ENCODE measurements around the gene ICA1. TPM values are rescaled to one million over a fixed set of nuclear protein-coding genes. Genes with fewer than 3 reads are reported as not detected.

The ICA1 gene
- total and polyA plus RNA-seq, 7 donors = 4.8 to 40.7 (median 8.7) TPM

DNA sequence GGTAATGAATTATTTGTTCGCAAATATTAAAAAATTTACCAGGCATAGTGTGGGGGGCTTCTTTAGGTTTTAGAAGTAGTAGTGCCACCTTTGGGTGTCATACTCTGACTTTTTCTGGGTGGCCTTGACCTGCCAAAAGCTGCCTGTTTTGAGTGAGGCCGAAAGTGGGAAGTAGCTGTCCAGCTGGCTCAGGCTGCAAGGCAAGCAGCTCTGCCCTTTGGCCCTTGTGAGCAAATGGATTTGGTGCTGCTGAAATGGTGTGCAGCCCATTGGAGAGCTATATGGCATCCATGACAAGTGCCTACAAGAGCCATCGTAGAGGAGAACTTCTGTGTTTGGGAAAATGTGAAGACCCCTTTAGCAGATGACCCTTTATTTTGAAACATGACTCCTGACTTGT lies 20.2 kb upstream of the ICA1 start:
- Histone ChIP-seq H3K27me3 (no peaks in the 10 kb centered on the region), H3K4me3 (no peak overlapping the region), H3K9me3 (no peaks in the 10 kb centered on the region), H3K36me3 (no peaks in the 10 kb centered on the region), H3K4me1 (no peaks in the 10 kb centered on the region), H3K27ac (no peak overlapping the region)
- DNase-seq = no peak
- 83 to 91% methylated on average over 3 of the region's 3 CpGs for WGBS, 2 donors
- intact Hi-C loops (cut with DNase I) = no loop called here
- TF ChIP-seq POLR2AphosphoS5 (IDR thresholded peaks at IDR 0.05) (no peak), CTCF (IDR thresholded peaks at IDR 0.05) (no peak), POLR2A (IDR thresholded peaks at IDR 0.05) (no peak), EP300 (IDR thresholded peaks at IDR 0.05) (no peak)

GRCh38 chr7:8278183-8278582 lies 16.2 kb upstream of the ICA1 start:
- Histone ChIP-seq H3K4me1 (no peaks in the 10 kb centered on the region), H3K9me3 (no peaks in the 10 kb centered on the region), H3K27ac (no peak overlapping the region), H3K36me3 (no peaks in the 10 kb centered on the region), H3K27me3 (no peaks in the 10 kb centered on the region), H3K4me3 (no peak overlapping the region)
- WGBS, 2 donors = 61 to 67% methylated on average over 2 of the region's 2 CpGs
- no peak for TF ChIP-seq POLR2AphosphoS5 (IDR thresholded peaks at IDR 0.05)
- no peak for TF ChIP-seq EP300 (IDR thresholded peaks at IDR 0.05)
- no peak for TF ChIP-seq POLR2A (IDR thresholded peaks at IDR 0.05)
- no peak for TF ChIP-seq CTCF (IDR thresholded peaks at IDR 0.05)
- no peak for DNase-seq
- intact Hi-C loops (cut with DNase I) = no loop called here

GRCh38 chr7:8277394-8277982 lies 15.5 kb upstream of the ICA1 start:
- no peak for DNase-seq
- no peak overlapping the region for H3K4me3 ChIP-seq
- H3K4me1 ChIP-seq = no peaks in the 10 kb centered on the region
- H3K36me3 ChIP-seq = no peaks in the 10 kb centered on the region
- intact Hi-C loops (cut with DNase I) = no loop called here
- no peak for TF ChIP-seq POLR2AphosphoS5 (IDR thresholded peaks at IDR 0.05)
- TF ChIP-seq EP300 (IDR thresholded peaks at IDR 0.05) = no peak
- TF ChIP-seq POLR2A (IDR thresholded peaks at IDR 0.05) = no peak
- no peak for TF ChIP-seq CTCF (IDR thresholded peaks at IDR 0.05)
- H3K9me3 ChIP-seq = no peaks in the 10 kb centered on the region
- no peak overlapping the region for H3K27ac ChIP-seq
- H3K27me3 ChIP-seq = no peaks in the 10 kb centered on the region
- WGBS, 2 donors = 40 to 76% methylated on average over 3 of the region's 3 CpGs

DNA sequence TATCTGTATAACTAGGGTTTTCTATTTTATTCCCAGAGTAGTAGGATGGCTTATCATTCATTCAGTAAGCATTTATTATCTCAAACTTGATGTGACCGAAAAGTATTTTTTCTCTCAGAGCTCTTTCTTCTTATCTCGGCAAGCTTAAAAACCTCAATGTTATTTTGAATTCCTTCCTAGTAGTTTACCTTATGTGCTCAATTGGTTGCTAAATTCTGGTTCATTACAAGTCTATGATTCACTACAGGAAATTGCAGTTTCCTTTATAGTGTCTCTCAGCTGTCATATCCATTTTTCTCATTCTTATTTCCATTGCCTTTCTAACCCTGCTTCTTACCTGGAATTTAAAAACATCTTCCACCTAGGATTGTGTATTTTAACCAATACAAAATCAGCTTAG lies 12.6 kb upstream of the ICA1 start:
- no peaks in the 10 kb centered on the region for H3K36me3 ChIP-seq
- WGBS, 2 donors = 86 to 92% methylated on average over 2 of the region's 2 CpGs
- H3K27ac ChIP-seq = no peak overlapping the region
- H3K4me1 ChIP-seq = no peaks in the 10 kb centered on the region
- no peak for DNase-seq
- no peaks in the 10 kb centered on the region for H3K27me3 ChIP-seq
- H3K4me3 ChIP-seq = no peak overlapping the region
- intact Hi-C loops (cut with DNase I) = no loop called here
- no peak for TF ChIP-seq POLR2A (IDR thresholded peaks at IDR 0.05)
- no peak for TF ChIP-seq CTCF (IDR thresholded peaks at IDR 0.05)
- no peak for TF ChIP-seq EP300 (IDR thresholded peaks at IDR 0.05)
- no peak for TF ChIP-seq POLR2AphosphoS5 (IDR thresholded peaks at IDR 0.05)
- H3K9me3 ChIP-seq = no peaks in the 10 kb centered on the region

- Histone ChIP-seq H3K27ac (no peak overlapping the region), H3K27me3 (no peaks in the 10 kb centered on the region), H3K9me3 (no peaks in the 10 kb centered on the region), H3K36me3 (no peaks in the 10 kb centered on the region), H3K4me1 (no peaks in the 10 kb centered on the region), H3K4me3 (no peak overlapping the region)
- no peak for DNase-seq
- intact Hi-C loops (cut with DNase I) = no loop called here
- no peak for TF ChIP-seq CTCF (IDR thresholded peaks at IDR 0.05)
- TF ChIP-seq POLR2A (IDR thresholded peaks at IDR 0.05) = no peak
- TF ChIP-seq POLR2AphosphoS5 (IDR thresholded peaks at IDR 0.05) = no peak
- no peak for TF ChIP-seq EP300 (IDR thresholded peaks at IDR 0.05)
Measured at GRCh38 chr7:8271960-8272359, 10.0 kb upstream of the ICA1 start.

Data from sigmoid colon (tissue), 7 donors.